HG02798 (cell line): Measurements from ENCODE around the gene TMTC2.

ENCODE experiments used
- ATAC-seq: cut with Tn5 transposase; IDR thresholded peaks from one replicate; pipeline ENCODE4 v1.9.1; 2021; ENCODE audit warnings: mild to moderate bottlenecking; ENCODE audit not compliant: unreplicated experiment, poor library complexity

TMTC2 gene

GRCh38 chr12:82931349-82932116 lies 244.8 kb downstream of the TMTC2 start:
- ATAC-seq = no peak

- no peak for ATAC-seq
Observed at GRCh38 chr12:82937151-82937550, 250.4 kb downstream of the TMTC2 start.

- no peak for ATAC-seq
Observed at GRCh38 chr12:82942521-82942920, 255.8 kb downstream of the TMTC2 start.

GRCh38 chr12:82942991-82943401 lies 256.3 kb downstream of the TMTC2 start:
- ATAC-seq = no peak

GRCh38 chr12:82948491-82948890 lies 261.8 kb downstream of the TMTC2 start:
- no peak for ATAC-seq

- no peak for ATAC-seq
Observed at GRCh38 chr12:82950356-82950755, 263.6 kb downstream of the TMTC2 start.

GRCh38 chr12:82952946-82953345 lies 266.2 kb downstream of the TMTC2 start:
- peak; percentile 46 for ATAC-seq

- ATAC-seq = no peak
Observed at GRCh38 chr12:82953397-82953796, 266.7 kb downstream of the TMTC2 start.

- no peak for ATAC-seq
Observed at GRCh38 chr12:82954064-82954463, 267.4 kb downstream of the TMTC2 start.

GRCh38 chr12:82954572-82954971 lies 267.9 kb downstream of the TMTC2 start:
- ATAC-seq = no peak

GRCh38 chr12:82955043-82955442 lies 268.3 kb downstream of the TMTC2 start:
- ATAC-seq = no peak

GRCh38 chr12:82958966-82959365 lies 272.3 kb downstream of the TMTC2 start:
- no peak for ATAC-seq

- ATAC-seq = no peak
Observed at GRCh38 chr12:82959821-82960220, 273.1 kb downstream of the TMTC2 start.

GRCh38 chr12:82961835-82962234 lies 275.1 kb downstream of the TMTC2 start:
- ATAC-seq = no peak

GRCh38 chr12:82963956-82964355 lies 277.2 kb downstream of the TMTC2 start:
- ATAC-seq = no peak

- ATAC-seq = no peak
Observed at GRCh38 chr12:82964446-82964845, 277.7 kb downstream of the TMTC2 start.

- no peak for ATAC-seq
Observed at GRCh38 chr12:82966001-82966559, 279.4 kb downstream of the TMTC2 start.

- no peak for ATAC-seq
Observed at GRCh38 chr12:82968631-82969367, 282.1 kb downstream of the TMTC2 start.

GRCh38 chr12:82970614-82971013 lies 283.9 kb downstream of the TMTC2 start:
- ATAC-seq = no peak

- no peak for ATAC-seq
Observed at GRCh38 chr12:82971584-82971983, 284.9 kb downstream of the TMTC2 start.

GRCh38 chr12:82972624-82973023 lies 285.9 kb downstream of the TMTC2 start:
- ATAC-seq = no peak
